ENCODE data around the gene NUP205. TPM values are rescaled to one million over a fixed set of nuclear protein-coding genes. Genes with fewer than 3 reads are reported as not detected.

Gene NUP205
- total RNA-seq, 1 experiment from 2014 or later: 91.0 TPM

- TF ChIP-seq, protein P1, sequence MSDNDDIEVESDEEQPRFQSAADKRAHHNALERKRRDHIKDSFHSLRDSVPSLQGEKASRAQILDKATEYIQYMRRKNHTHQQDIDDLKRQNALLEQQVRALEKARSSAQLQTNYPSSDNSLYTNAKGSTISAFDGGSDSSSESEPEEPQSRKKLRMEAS (IDR thresholded peaks at IDR 0.05): no peak
- no peak for TF ChIP-seq RAD21 (IDR thresholded peaks at IDR 0.05; ENCODE audit: low read depth)
These were observed 15.8 kb downstream of the NUP205 start (continued) for GRCh38 chr7:135573541-135573940.

DNA sequence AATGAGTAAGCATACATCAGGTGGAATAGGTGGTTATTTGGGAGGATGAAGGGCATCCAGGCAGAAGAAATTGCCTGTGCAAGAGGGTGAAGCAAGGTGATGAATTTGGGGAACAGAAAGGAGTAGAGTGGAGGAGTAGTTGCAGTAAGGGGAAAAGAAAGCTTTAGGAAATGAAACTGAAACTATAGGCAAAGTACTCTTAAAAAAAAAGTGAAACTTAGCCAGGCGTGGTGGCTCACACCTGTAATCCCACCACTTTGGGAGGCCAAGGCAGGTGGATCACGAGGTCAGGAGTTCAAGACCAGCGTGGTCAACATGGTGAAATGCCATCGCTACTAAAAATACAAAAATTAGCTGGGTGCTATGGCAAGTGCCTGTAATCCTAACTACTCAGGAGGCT is 17.6 kb downstream of the NUP205 start:
- intact Hi-C loops (cut with micrococcal nuclease): no loop called here
- DNase-seq (ENCODE audit: low read depth, low spot score): no peak
- Histone ChIP-seq H3K79me2 (ENCODE audit: insufficient read depth, low read length) (peaks cover 32% of the 10 kb centered on the region), H3K27me3 (ENCODE audit: insufficient read depth, low read length) (no peaks in the 10 kb centered on the region), H3K9ac (ENCODE audit: low read length) (no peak overlapping the region), H3K36me3 (ENCODE audit: control insufficient read depth in 1 of 2, insufficient read depth in 2 of 2, low read length in 2 of 2) (peaks cover 39 to 60% of the 10 kb centered on the region in 2 experiments), H4K20me1 (ENCODE audit: insufficient read depth) (peaks cover 4% of the 10 kb centered on the region; the same call in 1 of the 2 replicates), H3K4me3 (replicated peaks in 1 of 2; ENCODE audit: low read depth in 1 of 2, low read length in 2 of 2) (no peak overlapping the region), H3K9me3 (ENCODE audit: control insufficient read depth in 1 of 2, insufficient read depth in 1 of 2, low read depth in 1 of 2, low read length in 2 of 2) (no peaks in the 10 kb centered on the region), H3K27ac (ENCODE audit: low read depth, low read length) (no peak overlapping the region), H3K4me1 (ENCODE audit: control insufficient read depth in 1 of 2, insufficient read depth in 2 of 2, low read length in 2 of 2) (no peaks in the 10 kb centered on the region), H3K4me2 (ENCODE audit: low read length) (no peak overlapping the region), H2AFZ (ENCODE audit: low read depth, low read length, poor library complexity, severe bottlenecking) (no peak overlapping the region), H3K9me2 (ENCODE audit: insufficient read depth) (no peaks in the 10 kb centered on the region)
- CTCF ChIA-PET: no interaction called here
- no TSS peak for BruUV-seq (replicated peaks)
- ATAC-seq: no peak
- no peak for TF ChIP-seq FOSL1 (IDR thresholded peaks at IDR 0.05; ENCODE audit: low read depth)
- TF ChIP-seq RAD21 (IDR thresholded peaks at IDR 0.05; ENCODE audit: low read depth): no peak
- no peak for TF ChIP-seq TCF7L2 (IDR thresholded peaks at IDR 0.05; ENCODE audit: borderline replicate concordance, extremely low read depth, insufficient read depth, insufficient read length)
- TF ChIP-seq, protein P2, sequence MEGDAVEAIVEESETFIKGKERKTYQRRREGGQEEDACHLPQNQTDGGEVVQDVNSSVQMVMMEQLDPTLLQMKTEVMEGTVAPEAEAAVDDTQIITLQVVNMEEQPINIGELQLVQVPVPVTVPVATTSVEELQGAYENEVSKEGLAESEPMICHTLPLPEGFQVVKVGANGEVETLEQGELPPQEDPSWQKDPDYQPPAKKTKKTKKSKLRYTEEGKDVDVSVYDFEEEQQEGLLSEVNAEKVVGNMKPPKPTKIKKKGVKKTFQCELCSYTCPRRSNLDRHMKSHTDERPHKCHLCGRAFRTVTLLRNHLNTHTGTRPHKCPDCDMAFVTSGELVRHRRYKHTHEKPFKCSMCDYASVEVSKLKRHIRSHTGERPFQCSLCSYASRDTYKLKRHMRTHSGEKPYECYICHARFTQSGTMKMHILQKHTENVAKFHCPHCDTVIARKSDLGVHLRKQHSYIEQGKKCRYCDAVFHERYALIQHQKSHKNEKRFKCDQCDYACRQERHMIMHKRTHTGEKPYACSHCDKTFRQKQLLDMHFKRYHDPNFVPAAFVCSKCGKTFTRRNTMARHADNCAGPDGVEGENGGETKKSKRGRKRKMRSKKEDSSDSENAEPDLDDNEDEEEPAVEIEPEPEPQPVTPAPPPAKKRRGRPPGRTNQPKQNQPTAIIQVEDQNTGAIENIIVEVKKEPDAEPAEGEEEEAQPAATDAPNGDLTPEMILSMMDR (IDR thresholded peaks at IDR 0.05 in 2 of 3, conservative IDR thresholded peaks at IDR 0.05 in 1 of 3; ENCODE audit: borderline replicate concordance in 1 of 3, insufficient read depth in 1 of 3, low read depth in 2 of 3, low read length in 2 of 3): no peak
- no peak for TF ChIP-seq ELF1 (IDR thresholded peaks at IDR 0.05; ENCODE audit: borderline replicate concordance, low read depth)
- no peak for TF ChIP-seq POLR2A (IDR thresholded peaks at IDR 0.05; ENCODE audit: borderline replicate concordance, extremely low read depth, insufficient read depth, insufficient read length)
- no peak for TF ChIP-seq SIN3A (IDR thresholded peaks at IDR 0.05; ENCODE audit: low read depth)
- TF ChIP-seq, protein P1 (IDR thresholded peaks at IDR 0.05): no peak
- no peak for TF ChIP-seq ZNF274 (IDR thresholded peaks at IDR 0.05; ENCODE audit: low read depth, low read length)
- TF ChIP-seq SP1 (IDR thresholded peaks at IDR 0.05; ENCODE audit: low read depth): no peak
- no peak for TF ChIP-seq YY1 (IDR thresholded peaks at IDR 0.05; ENCODE audit: extremely low read depth, insufficient replicate concordance, low read depth, low read length)
- TF ChIP-seq, protein P3, sequence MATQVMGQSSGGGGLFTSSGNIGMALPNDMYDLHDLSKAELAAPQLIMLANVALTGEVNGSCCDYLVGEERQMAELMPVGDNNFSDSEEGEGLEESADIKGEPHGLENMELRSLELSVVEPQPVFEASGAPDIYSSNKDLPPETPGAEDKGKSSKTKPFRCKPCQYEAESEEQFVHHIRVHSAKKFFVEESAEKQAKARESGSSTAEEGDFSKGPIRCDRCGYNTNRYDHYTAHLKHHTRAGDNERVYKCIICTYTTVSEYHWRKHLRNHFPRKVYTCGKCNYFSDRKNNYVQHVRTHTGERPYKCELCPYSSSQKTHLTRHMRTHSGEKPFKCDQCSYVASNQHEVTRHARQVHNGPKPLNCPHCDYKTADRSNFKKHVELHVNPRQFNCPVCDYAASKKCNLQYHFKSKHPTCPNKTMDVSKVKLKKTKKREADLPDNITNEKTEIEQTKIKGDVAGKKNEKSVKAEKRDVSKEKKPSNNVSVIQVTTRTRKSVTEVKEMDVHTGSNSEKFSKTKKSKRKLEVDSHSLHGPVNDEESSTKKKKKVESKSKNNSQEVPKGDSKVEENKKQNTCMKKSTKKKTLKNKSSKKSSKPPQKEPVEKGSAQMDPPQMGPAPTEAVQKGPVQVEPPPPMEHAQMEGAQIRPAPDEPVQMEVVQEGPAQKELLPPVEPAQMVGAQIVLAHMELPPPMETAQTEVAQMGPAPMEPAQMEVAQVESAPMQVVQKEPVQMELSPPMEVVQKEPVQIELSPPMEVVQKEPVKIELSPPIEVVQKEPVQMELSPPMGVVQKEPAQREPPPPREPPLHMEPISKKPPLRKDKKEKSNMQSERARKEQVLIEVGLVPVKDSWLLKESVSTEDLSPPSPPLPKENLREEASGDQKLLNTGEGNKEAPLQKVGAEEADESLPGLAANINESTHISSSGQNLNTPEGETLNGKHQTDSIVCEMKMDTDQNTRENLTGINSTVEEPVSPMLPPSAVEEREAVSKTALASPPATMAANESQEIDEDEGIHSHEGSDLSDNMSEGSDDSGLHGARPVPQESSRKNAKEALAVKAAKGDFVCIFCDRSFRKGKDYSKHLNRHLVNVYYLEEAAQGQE (IDR thresholded peaks at IDR 0.05; ENCODE audit: low read depth): no peak
- POLR2A ChIA-PET: no interaction called here
- RAD21 ChIA-PET (ENCODE audit: low non-redundant PET in 1 of 2, low total read pairs in 2 of 2, uncharacterized antibody in 2 of 2, unreplicated experiment in 2 of 2): no interaction called here
